Measurements from ENCODE around the gene ERFL.

ERFL gene

DNA sequence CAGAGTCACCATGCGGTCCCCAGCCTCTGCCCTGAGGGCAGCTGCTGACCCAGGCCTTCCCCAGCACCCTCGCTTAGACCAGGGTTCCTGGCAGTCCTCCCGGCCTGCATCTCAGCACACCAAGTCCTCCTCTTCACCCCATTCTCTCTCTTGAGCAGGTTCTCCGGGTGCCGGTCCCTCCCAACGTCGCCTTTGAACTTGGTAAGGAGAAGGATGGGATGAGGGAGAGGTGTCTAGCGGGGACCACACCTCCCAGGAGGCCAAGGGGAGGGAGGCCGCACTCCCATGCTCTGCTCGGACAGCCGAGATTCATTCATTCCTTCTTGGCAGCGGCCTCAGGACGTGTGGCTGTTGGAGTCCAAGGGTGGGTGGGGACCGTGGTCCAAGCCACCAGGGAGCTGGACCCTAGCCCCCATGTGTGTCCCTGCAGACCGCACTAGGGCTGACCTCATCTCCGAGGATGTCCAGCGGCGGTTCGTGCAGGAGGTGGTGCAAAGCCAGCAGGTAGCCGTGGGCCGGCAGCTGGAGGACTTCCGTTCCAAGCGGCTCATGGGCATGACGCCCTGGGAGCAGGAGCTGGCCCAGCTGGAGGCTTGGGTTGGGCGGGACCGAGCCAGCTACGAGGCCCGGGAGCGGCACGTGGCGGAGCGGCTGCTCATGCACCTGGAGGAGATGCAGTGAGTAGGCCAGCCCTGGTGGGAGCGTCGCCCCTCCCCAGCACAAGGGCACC lies 35.9 kb downstream of the ERFL start:
- Histone ChIP-seq H3K9me3 (peaks cover 7% of the 10 kb centered on the region), H3K27me3 (no peaks in the 10 kb centered on the region), H3K4me3 (ENCODE audit: low read depth in 1 of 2, low read length in 1 of 2) (no peak overlapping the region), H3K4me1 (ENCODE audit: control insufficient read depth in 1 of 2, insufficient read depth in 1 of 2, low read depth in 1 of 2, low read length in 1 of 2) (peaks cover 7 to 8% of the 10 kb centered on the region in 2 experiments), H3K27ac (no peak overlapping the region), H3K36me3 (peaks cover 92% of the 10 kb centered on the region)
- TF ChIP-seq CTCF (IDR thresholded peaks at IDR 0.05): no peak

DNA sequence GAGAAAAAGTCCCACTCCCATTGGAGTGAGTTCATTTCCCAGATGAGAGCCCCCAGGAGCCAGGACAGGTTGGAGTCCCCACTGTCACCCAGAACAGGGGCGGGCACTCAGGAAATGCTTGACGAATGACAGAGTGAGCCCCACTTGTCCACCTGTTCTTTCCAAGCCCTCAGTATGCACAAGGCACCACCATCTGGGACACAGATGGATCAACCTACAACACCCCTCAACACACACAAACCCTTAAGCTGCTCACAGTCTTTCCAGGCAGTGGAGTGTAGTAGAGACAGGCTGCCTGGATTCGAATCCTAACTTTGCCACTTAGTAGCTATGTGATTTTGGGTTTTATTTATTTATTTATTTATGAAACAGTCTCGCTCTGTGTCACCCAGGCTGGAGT lies 37.3 kb downstream of the ERFL start:
- Histone ChIP-seq H3K27ac (no peak overlapping the region), H3K36me3 (peaks cover 85% of the 10 kb centered on the region), H3K27me3 (no peaks in the 10 kb centered on the region), H3K4me1 (ENCODE audit: control insufficient read depth in 1 of 2, insufficient read depth in 1 of 2, low read depth in 1 of 2, low read length in 1 of 2) (peaks cover 21 to 22% of the 10 kb centered on the region in 2 experiments), H3K4me3 (ENCODE audit: low read depth in 1 of 2, low read length in 1 of 2) (no peak overlapping the region), H3K9me3 (peaks cover 7% of the 10 kb centered on the region)
- no peak for TF ChIP-seq CTCF (IDR thresholded peaks at IDR 0.05)

DNA sequence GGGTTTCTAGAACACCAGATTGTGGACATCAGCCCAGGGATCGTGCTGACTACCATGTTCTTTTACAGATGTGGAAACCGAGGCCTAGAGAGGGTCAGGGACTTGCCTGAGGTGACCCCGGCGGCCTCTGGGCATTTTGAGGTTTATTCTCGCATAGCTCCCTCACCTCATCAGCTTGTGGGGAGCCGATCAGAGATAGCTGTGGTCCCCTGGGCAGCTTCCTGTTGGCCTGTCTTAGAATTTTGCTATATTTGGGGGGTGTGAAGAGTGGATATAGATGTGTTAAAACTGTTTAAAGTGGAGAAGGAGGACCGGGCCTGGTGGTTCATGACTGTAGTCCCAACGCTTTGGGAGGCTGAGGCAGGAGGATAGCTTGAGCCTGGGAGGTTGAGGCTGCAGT lies 38.4 kb downstream of the ERFL start:
- H3K4me1 ChIP-seq (ENCODE audit: control insufficient read depth in 1 of 2, insufficient read depth in 1 of 2, low read depth in 1 of 2, low read length in 1 of 2): peaks cover 32% of the 10 kb centered on the region in 2 experiments
- no peaks in the 10 kb centered on the region for H3K27me3 ChIP-seq
- peaks cover 85% of the 10 kb centered on the region for H3K36me3 ChIP-seq
- H3K4me3 ChIP-seq (ENCODE audit: low read depth in 1 of 2, low read length in 1 of 2): no peak overlapping the region
- no peak for TF ChIP-seq CTCF (IDR thresholded peaks at IDR 0.05)
- no peaks in the 10 kb centered on the region for H3K9me3 ChIP-seq
- H3K27ac ChIP-seq: no peak overlapping the region

DNA sequence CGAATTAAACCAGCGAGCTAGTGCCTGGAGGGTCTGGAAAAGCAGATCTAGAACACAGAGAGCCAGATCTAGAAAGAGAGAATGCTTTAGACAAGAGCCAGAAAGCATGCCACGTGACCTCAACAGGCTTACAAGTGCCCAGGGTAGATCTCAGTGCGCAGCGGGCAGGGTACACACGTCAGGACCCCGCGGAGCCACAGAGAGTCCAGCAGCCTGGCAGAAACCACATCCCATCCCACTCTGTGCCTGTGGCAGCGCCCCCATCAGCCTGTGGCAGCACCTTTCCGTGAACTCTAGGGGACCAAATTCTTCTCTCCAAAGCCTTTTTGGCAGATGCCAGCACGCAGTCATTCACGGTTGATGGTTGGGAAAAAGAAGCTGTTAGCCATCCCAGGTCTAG lies 39.3 kb downstream of the ERFL start:
- Histone ChIP-seq H3K9me3 (no peaks in the 10 kb centered on the region), H3K27me3 (no peaks in the 10 kb centered on the region), H3K36me3 (peaks cover 77% of the 10 kb centered on the region), H3K4me1 (ENCODE audit: control insufficient read depth in 1 of 2, insufficient read depth in 1 of 2, low read depth in 1 of 2, low read length in 1 of 2) (peaks cover 39 to 41% of the 10 kb centered on the region in 2 experiments), H3K4me3 (ENCODE audit: low read depth in 1 of 2, low read length in 1 of 2) (no peak overlapping the region), H3K27ac (peak overlapping the region; percentile 61)
- no peak for TF ChIP-seq CTCF (IDR thresholded peaks at IDR 0.05)

DNA sequence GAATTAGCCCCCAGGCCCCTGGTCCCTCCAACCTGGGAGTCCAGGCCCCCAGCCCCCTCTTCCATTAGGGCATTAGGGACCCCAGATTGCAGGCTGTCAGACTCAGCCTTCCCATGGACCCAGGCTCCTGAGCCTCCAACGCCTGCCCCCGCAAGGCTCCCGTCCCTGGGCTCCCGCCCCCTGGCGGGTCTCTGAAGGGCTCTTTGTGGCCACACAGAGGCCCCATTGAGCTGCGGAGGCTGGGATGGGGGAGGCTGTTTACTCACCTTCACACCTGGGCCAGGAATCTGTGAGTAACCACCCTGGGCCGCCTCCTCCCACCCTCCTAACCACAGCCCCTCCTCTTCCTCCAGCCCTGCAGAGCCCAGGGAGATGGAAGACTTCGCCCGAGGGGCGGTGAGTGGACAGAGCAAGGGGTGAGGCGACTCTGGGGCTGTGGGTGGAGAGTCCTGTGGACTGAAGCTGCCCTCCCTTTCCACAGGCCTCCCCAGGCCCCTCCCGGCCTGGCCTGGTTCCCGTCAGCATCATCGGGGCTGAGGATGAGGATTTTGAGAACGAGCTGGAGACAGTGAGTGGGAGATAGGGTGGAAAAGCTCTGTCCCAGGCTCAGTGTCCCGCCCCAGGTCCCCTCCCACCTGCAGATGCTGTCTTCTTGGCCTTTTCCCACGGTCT lies 40.4 kb downstream of the ERFL start:
- H3K4me1 ChIP-seq (ENCODE audit: control insufficient read depth in 1 of 2, insufficient read depth in 1 of 2, low read depth in 1 of 2, low read length in 1 of 2): peaks cover 39 to 47% of the 10 kb centered on the region in 2 experiments
- peaks cover 70% of the 10 kb centered on the region for H3K36me3 ChIP-seq
- H3K9me3 ChIP-seq: no peaks in the 10 kb centered on the region
- H3K4me3 ChIP-seq (ENCODE audit: low read depth in 1 of 2, low read length in 1 of 2): no peak overlapping the region
- no peak for TF ChIP-seq CTCF (IDR thresholded peaks at IDR 0.05)
- no peaks in the 10 kb centered on the region for H3K27me3 ChIP-seq
- peak overlapping the region; percentile 61 for H3K27ac ChIP-seq

All from neutrophil (primary cell).